ENCODE results near the gene SP100.

Gene SP100

DNA sequence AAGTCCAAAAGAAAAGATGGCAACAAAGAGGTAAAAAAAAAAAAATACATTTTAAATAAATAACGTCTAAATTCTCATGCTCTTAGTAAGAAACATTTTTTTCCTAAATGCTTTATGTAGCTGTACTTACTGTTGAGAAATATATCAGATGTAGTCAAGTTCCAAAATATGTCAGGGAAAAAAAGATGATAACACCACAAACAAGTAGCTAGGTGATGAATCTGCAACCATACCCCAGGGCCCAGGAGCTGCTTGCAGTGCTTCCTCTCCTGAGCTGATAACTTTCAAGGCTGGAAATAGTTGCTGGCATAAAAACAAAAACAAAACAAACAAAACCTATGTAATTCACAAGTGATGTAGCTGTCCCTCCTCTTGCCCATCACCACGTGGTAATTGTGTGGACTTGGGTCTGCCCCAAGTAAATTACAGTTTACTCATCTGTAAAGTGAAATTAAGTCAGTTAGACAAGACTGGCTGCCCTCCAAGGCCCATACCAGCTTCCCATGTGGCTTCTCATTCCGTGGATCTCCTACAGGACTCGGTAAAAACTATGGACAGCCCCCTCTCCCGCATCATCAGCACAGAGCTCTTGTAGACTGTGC lies 82.6 kb downstream of the SP100 start:
- no peak overlapping the region for H3K9ac ChIP-seq (ENCODE audit: low read length in 2 of 2)
- no peak overlapping the region for H3K27ac ChIP-seq (ENCODE audit: low read length)
- H3K4me1 ChIP-seq (ENCODE audit: control insufficient read depth, insufficient read depth, low read length) = no peaks in the 10 kb centered on the region
- H3K36me3 ChIP-seq (ENCODE audit: control insufficient read depth in 2 of 2, insufficient read depth in 2 of 2, low read length in 2 of 2) = peaks cover 10 to 19% of the 10 kb centered on the region in 2 donors
- no peak overlapping the region for H3K4me3 ChIP-seq (ENCODE audit: low read length in 2 of 2)
- no peaks in the 10 kb centered on the region for H3K9me3 ChIP-seq (ENCODE audit: control insufficient read depth in 2 of 2, low read length in 2 of 2)
- H3K27me3 ChIP-seq (ENCODE audit: control insufficient read depth in 1 of 2, insufficient read depth in 2 of 2, low read length in 2 of 2) = no peaks in the 10 kb centered on the region

DNA sequence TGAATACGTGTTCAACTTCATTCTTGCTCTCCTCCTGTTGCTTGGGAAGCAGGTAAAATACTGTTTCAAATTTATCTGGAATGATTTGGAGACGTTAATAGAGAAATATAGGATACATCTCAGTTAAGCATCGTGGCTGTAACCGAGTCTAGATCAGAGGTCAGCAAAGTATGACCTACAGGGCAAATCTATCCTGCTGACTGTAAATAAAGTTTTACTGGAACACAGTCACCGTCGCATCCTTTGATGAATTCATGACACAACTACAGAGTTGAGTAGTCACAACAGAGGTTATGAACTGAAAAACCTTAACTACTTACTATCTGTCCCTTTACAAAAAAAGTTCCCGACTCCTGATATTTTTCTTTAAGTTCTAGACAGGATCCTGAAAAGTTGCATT lies 86.6 kb downstream of the SP100 start:
- no peaks in the 10 kb centered on the region for H3K9me3 ChIP-seq (ENCODE audit: control insufficient read depth in 2 of 2, low read length in 2 of 2)
- no peak overlapping the region for H3K4me3 ChIP-seq (ENCODE audit: low read length in 2 of 2)
- H3K4me1 ChIP-seq (ENCODE audit: control insufficient read depth, insufficient read depth, low read length) = no peaks in the 10 kb centered on the region
- H3K27ac ChIP-seq (ENCODE audit: low read length) = no peak overlapping the region
- peaks cover 9 to 32% of the 10 kb centered on the region in 2 donors for H3K36me3 ChIP-seq (ENCODE audit: control insufficient read depth in 2 of 2, insufficient read depth in 2 of 2, low read length in 2 of 2)
- H3K9ac ChIP-seq (ENCODE audit: low read length in 2 of 2) = no peak overlapping the region
- no peaks in the 10 kb centered on the region for H3K27me3 ChIP-seq (ENCODE audit: control insufficient read depth in 1 of 2, insufficient read depth in 2 of 2, low read length in 2 of 2)

DNA sequence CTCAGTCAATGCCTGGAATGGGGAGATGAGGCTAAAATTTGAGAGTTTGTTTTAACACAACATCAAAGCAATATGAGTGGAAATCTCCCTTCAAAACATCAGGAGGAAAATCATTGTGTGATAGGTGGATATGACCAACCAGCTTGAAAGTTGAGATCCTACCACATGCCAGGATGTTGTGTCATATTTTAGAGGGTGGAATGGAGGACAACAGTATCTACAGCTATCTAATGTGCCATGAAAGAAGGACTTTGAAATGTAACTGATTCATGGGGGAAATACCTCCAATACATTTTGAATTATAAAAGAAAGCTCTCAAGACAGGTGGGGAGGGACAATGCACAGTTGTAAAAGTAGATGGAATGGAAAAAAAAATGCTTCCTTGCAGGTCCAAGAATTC lies 87.8 kb downstream of the SP100 start:
- H3K36me3 ChIP-seq (ENCODE audit: control insufficient read depth in 2 of 2, insufficient read depth in 2 of 2, low read length in 2 of 2) = peaks cover 9 to 29% of the 10 kb centered on the region in 2 donors
- H3K9me3 ChIP-seq (ENCODE audit: control insufficient read depth in 2 of 2, low read length in 2 of 2) = no peaks in the 10 kb centered on the region
- H3K27me3 ChIP-seq (ENCODE audit: control insufficient read depth in 1 of 2, insufficient read depth in 2 of 2, low read length in 2 of 2) = no peaks in the 10 kb centered on the region
- no peak overlapping the region for H3K4me3 ChIP-seq (ENCODE audit: low read length in 2 of 2)
- no peaks in the 10 kb centered on the region for H3K4me1 ChIP-seq (ENCODE audit: control insufficient read depth, insufficient read depth, low read length)
- no peak overlapping the region for H3K9ac ChIP-seq (ENCODE audit: low read length in 2 of 2)
- no peak overlapping the region for H3K27ac ChIP-seq (ENCODE audit: low read length)

DNA sequence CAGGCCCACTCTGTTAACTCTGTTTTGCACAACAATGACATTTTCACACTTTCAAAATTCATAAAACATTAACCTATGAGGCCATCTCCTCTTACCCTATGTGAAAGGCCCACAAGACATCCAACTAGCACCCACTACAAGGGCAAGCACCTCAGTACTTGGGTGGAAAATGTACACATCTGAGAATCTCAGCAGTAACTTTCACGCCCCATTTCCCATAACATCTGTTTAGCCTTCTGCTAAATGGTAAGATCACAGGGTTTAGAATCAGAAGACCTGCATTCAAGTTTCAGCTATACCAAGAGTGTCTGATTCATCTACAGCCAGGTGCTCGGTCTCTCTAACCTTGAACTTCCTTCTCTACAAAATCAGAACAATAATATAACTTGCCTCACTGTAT lies 89.2 kb downstream of the SP100 start:
- Histone ChIP-seq H3K36me3 (ENCODE audit: control insufficient read depth in 2 of 2, insufficient read depth in 2 of 2, low read length in 2 of 2) (peaks cover 11 to 27% of the 10 kb centered on the region in 2 donors), H3K27ac (ENCODE audit: low read length) (no peak overlapping the region), H3K4me1 (ENCODE audit: control insufficient read depth, insufficient read depth, low read length) (no peaks in the 10 kb centered on the region), H3K27me3 (ENCODE audit: control insufficient read depth in 1 of 2, insufficient read depth in 2 of 2, low read length in 2 of 2) (no peaks in the 10 kb centered on the region), H3K9ac (ENCODE audit: low read length in 2 of 2) (no peak overlapping the region), H3K4me3 (ENCODE audit: low read length in 2 of 2) (no peak overlapping the region), H3K9me3 (ENCODE audit: control insufficient read depth in 2 of 2, low read length in 2 of 2) (no peaks in the 10 kb centered on the region)

DNA sequence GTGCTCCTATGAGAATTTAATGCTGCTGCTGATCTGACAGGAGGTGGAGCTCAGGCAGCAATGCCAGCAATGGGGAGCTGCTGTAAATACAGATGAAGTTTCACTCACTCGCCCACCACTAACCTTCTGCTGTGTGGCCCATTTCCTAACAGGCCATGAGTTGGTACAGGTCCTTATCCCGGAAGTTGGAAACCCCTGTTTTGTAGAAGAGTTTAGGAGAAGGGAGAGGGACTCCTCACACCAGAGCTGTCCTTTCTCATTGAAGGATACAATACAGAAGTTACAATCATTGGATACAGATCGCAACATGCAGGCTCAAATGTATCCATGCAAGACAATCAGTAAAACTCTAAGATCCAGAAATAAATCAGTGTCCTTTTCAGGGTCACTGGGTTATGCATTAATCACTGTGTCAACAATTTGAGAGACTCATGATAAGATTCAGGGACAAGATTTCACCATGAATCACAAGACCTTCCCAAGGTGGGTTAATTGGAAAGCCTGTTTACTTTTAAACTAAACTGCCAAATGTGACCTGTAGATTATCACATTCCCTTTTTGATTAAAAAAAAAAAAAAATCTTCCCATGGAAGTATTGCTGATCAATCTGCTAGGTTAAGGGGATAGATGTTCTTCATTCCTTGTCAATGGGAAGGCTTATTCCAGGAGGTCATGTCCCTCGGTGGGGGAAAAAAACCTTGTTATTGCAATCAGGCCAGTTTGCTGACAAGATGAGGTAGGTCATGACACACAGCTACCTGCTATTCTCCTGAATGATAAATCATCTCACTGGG lies 97.2 kb downstream of the SP100 start:
- no peak overlapping the region for H3K27ac ChIP-seq (ENCODE audit: low read length)
- H3K4me3 ChIP-seq (ENCODE audit: low read length in 2 of 2) = no peak overlapping the region
- H3K36me3 ChIP-seq (ENCODE audit: control insufficient read depth in 2 of 2, insufficient read depth in 2 of 2, low read length in 2 of 2) = peaks cover 4 to 15% of the 10 kb centered on the region in 2 donors
- no peak overlapping the region for H3K9ac ChIP-seq (ENCODE audit: low read length in 2 of 2)
- no peaks in the 10 kb centered on the region for H3K4me1 ChIP-seq (ENCODE audit: control insufficient read depth, insufficient read depth, low read length)
- H3K27me3 ChIP-seq (ENCODE audit: control insufficient read depth in 1 of 2, insufficient read depth in 2 of 2, low read length in 2 of 2) = no peaks in the 10 kb centered on the region
- H3K9me3 ChIP-seq (ENCODE audit: control insufficient read depth in 2 of 2, low read length in 2 of 2) = no peaks in the 10 kb centered on the region

DNA sequence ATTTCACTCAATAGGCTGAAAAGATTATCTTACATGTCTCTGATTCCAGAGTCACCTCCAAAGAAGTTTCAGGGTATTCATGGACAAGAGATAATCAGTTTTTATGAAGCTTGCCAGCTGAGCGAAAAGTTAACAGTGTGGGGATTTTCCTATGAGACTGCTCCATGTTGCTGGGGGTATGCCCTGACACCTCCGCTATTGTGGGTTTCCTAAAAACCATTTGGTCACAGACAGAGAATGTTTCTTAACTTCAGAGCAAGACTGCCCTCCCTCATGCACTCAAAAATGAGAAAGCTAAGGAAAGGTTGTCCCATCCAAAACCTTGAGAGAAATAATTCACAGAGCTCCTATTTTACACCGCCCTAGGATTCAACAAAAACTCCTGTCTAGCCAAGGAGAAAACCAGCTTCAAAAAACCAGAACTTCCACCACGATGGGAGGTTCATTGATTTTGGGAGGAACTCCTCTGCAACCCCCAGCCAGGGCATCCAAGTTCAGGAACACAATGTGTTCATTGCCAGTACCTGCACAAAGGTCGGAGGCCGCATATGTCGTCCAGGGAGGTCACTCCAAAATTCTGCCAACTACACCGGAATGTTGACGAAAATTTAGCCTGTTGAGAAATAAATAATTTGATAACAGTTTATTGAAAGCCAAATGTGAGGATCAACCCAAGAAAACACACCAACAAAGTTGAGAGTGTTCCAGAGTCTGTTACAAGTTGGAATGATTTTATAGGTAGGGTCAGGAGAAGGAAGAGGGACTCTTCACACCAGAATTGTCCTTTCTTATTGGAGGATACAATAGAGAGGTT lies 104.3 kb downstream of the SP100 start:
- Histone ChIP-seq H3K4me3 (ENCODE audit: low read length in 2 of 2) (no peak overlapping the region), H3K27me3 (ENCODE audit: control insufficient read depth in 1 of 2, insufficient read depth in 2 of 2, low read length in 2 of 2) (no peaks in the 10 kb centered on the region), H3K27ac (ENCODE audit: low read length) (no peak overlapping the region), H3K9ac (ENCODE audit: low read length in 2 of 2) (no peak overlapping the region), H3K9me3 (ENCODE audit: control insufficient read depth in 2 of 2, low read length in 2 of 2) (peaks cover 0 to 3% of the 10 kb centered on the region in 2 donors), H3K4me1 (ENCODE audit: control insufficient read depth, insufficient read depth, low read length) (no peaks in the 10 kb centered on the region), H3K36me3 (ENCODE audit: control insufficient read depth in 2 of 2, insufficient read depth in 2 of 2, low read length in 2 of 2) (no peaks in the 10 kb centered on the region)

DNA sequence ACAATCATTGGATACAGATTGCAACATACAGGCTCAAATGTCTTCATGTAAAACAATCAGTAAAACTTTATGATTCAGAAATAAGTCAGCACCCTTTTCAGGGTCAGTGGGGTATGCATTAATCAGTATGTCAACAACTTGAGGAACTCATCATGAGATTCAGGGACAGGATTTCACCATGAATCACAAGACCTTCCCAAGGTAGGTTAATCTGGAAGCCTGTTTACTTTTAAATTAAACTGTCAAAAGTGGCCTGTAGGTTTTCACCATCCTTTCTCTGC lies 104.8 kb downstream of the SP100 start:
- Histone ChIP-seq H3K9me3 (ENCODE audit: control insufficient read depth in 2 of 2, low read length in 2 of 2) (peaks cover 0 to 3% of the 10 kb centered on the region in 2 donors), H3K4me3 (ENCODE audit: low read length in 2 of 2) (no peak overlapping the region), H3K9ac (ENCODE audit: low read length in 2 of 2) (no peak overlapping the region), H3K36me3 (ENCODE audit: control insufficient read depth in 2 of 2, insufficient read depth in 2 of 2, low read length in 2 of 2) (no peaks in the 10 kb centered on the region), H3K27ac (ENCODE audit: low read length) (no peak overlapping the region), H3K4me1 (ENCODE audit: control insufficient read depth, insufficient read depth, low read length) (no peaks in the 10 kb centered on the region), H3K27me3 (ENCODE audit: control insufficient read depth in 1 of 2, insufficient read depth in 2 of 2, low read length in 2 of 2) (no peaks in the 10 kb centered on the region)

DNA sequence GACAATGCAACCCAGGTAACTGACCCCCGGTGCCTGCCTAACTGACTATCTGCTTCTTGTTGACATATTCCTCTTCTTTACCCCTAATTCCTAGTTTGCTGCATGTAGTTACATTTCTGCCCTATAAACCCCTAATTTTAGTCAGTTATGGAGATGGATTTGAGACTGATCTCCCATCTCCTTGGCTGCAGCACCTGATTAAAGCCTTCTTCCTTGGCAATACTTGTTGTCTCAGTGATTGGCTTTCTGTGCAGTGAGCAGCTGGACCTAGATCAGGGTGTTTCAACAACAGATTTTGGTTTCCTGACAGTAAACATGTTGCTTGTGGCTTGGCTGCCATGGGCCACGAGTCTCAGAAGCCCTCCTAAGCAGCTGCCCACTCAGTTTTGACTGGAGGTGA lies 105.4 kb downstream of the SP100 start:
- no peak overlapping the region for H3K27ac ChIP-seq (ENCODE audit: low read length)
- H3K4me1 ChIP-seq (ENCODE audit: control insufficient read depth, insufficient read depth, low read length) = no peaks in the 10 kb centered on the region
- H3K36me3 ChIP-seq (ENCODE audit: control insufficient read depth in 2 of 2, insufficient read depth in 2 of 2, low read length in 2 of 2) = no peaks in the 10 kb centered on the region
- H3K4me3 ChIP-seq (ENCODE audit: low read length in 2 of 2) = no peak overlapping the region
- peaks cover 0 to 3% of the 10 kb centered on the region in 2 donors for H3K9me3 ChIP-seq (ENCODE audit: control insufficient read depth in 2 of 2, low read length in 2 of 2)
- no peak overlapping the region for H3K9ac ChIP-seq (ENCODE audit: low read length in 2 of 2)
- H3K27me3 ChIP-seq (ENCODE audit: control insufficient read depth in 1 of 2, insufficient read depth in 2 of 2, low read length in 2 of 2) = no peaks in the 10 kb centered on the region

DNA sequence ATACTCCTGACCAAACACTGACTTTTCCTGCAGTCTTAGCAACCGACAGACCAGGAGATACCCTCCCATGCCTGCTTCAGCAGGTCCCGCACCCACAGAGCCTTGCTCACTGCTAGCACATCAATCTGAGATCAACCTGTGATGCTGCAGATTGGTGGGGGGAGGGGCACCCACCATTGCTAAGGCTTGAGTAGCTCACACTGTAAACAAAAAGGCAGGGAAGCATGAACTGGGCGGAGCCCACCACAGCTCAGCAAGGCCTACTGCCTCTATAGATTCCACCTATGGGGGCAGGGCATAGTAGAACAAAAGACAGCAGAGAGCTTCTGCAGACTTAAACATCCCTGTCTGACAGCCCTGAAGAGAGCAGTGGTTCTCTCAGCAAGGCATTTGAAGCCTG lies 109.7 kb downstream of the SP100 start:
- Histone ChIP-seq H3K36me3 (ENCODE audit: control insufficient read depth in 2 of 2, insufficient read depth in 2 of 2, low read length in 2 of 2) (no peaks in the 10 kb centered on the region), H3K27me3 (ENCODE audit: control insufficient read depth in 1 of 2, insufficient read depth in 2 of 2, low read length in 2 of 2) (no peaks in the 10 kb centered on the region), H3K4me3 (ENCODE audit: low read length in 2 of 2) (no peak overlapping the region), H3K9ac (ENCODE audit: low read length in 2 of 2) (no peak overlapping the region), H3K27ac (ENCODE audit: low read length) (no peak overlapping the region), H3K4me1 (ENCODE audit: control insufficient read depth, insufficient read depth, low read length) (no peaks in the 10 kb centered on the region), H3K9me3 (ENCODE audit: control insufficient read depth in 2 of 2, low read length in 2 of 2) (peaks cover 0 to 3% of the 10 kb centered on the region in 2 donors)

DNA sequence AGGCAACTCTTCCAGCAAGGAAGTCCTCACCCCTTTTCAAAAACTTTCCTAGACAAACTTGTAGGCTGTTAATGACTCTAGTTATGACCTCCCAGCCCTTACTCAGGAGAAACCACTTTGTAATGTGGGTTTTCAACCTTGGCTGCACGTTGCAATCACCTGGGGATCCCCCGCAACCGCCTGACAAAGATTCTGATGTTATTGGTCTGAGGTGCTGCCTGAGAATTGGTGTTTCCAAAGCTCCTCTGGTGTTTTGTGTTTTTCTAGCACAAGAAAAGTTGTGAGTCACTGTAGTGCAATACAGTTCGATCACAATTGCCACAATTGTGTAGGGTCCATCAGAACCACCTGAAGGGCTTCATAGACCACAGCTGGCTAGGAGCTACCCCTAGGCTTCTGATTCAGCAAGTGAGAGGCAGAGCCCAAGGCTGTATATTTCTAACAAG lies 121.6 kb downstream of the SP100 start:
- no peaks in the 10 kb centered on the region for H3K4me1 ChIP-seq (ENCODE audit: control insufficient read depth, insufficient read depth, low read length)
- H3K36me3 ChIP-seq (ENCODE audit: control insufficient read depth in 2 of 2, insufficient read depth in 2 of 2, low read length in 2 of 2) = peaks cover 14 to 17% of the 10 kb centered on the region in 2 donors
- no peak overlapping the region for H3K9ac ChIP-seq (ENCODE audit: low read length in 2 of 2)

More for the DNA sequence above, 121.6 kb downstream of the SP100 start:
- no peak overlapping the region for H3K4me3 ChIP-seq (ENCODE audit: low read length in 2 of 2)
- H3K27me3 ChIP-seq (ENCODE audit: control insufficient read depth in 1 of 2, insufficient read depth in 2 of 2, low read length in 2 of 2) = no peaks in the 10 kb centered on the region
- peaks cover 3% of the 10 kb centered on the region in 2 donors for H3K9me3 ChIP-seq (ENCODE audit: control insufficient read depth in 2 of 2, low read length in 2 of 2)
- H3K27ac ChIP-seq (ENCODE audit: low read length) = no peak overlapping the region

All from stomach smooth muscle (tissue), 2 donors.